Fibroblast of mammary gland (primary cell): ENCODE measurements around the gene MAN2C1.

Source experiments
- DNase-seq: peaks from one replicate; pipeline ENCODE4 v3.0.0-alpha.2; 2010; ENCODE audit warnings: low read depth
- H3K4me3 ChIP-seq: 2 replicates; pipeline ENCODE4 v1.5.1; 2011; ENCODE audit warnings: low read depth, mild to moderate bottlenecking, low read length, moderate library complexity; ENCODE audit not compliant: control insufficient read depth
- CTCF ChIP-seq: conservative IDR thresholded peaks from 2 replicates; pipeline ENCODE4 v1.5.1; 2011; ENCODE audit warnings: low read depth, low read length, inconsistent platforms; ENCODE audit not compliant: control insufficient read depth, insufficient read depth

Gene MAN2C1

DNA sequence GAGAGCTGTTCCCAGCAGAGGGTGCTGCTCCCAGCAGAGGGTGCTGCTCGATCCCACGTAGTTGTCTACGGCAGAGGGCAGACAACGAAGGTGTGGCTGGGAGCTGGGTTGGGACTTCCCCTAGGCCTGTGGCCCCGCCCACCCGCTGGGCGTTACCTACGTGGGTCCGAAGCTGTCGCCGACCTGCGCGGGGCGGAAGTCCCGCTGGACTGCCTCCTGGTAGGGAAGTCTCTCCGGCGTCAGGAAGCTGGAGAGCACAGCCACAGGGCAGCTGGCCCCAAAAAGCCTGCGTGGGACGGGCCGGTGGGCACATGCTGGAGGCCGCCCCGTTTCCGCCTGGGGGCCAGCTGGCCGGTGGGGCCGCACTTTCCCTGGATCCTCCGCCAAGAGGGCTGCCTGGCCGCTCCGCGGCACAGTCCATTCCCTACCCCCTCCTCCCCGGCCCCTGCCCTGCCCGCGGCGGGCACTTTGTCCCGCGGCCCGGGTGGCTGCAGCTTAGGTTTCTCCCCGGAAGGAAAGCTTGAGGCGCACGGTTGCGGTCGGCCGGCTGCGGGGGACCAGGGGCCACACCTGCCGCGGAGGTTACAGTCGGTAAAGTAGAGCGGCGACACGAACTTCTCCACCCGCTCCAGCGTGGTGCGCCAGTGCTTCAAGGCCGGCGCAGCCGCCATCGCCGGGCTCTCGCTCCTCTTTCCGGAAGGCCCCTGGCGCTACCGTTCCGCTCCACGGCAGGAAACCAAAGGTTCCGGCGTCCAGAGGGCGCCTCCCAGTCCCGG, at the start of gene MAN2C1:
Gene MAN2C1, minus strand, starts transcription at position 695 of the 776 bp plus-strand sequence. Its CDS starts 24 bp downstream, at position 671.
- DNase-seq = peak; percentile 91
- peak within 1 kb of the TSS; percentile 83 for H3K4me3 ChIP-seq
- TF ChIP-seq CTCF = peak; percentile 70

GRCh38 chr15:75416584-75416983, 48.2 kb upstream of the MAN2C1 start:
- TF ChIP-seq CTCF = no peak
- no peak overlapping the region for H3K4me3 ChIP-seq
- no peak for DNase-seq

DNA sequence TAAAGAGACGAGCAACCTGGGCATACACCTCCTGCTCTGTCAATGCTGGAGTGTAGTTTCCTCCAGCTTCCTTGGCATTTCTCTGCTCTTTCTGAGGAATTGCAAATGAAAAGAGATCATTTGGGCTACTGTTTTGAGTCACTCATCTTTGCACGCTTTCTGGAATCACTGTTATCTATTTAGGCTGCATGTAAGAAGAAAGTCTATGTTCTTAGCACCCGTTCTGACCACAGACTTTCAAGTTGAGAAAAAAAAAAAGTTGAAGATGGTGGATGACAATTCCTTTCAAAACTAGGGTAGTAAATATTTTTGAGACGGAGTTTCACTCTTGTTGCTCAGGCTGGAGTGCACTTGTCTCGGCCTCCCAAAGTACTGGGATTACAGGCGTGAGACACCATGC, 41.8 kb upstream of the MAN2C1 start:
- no peak overlapping the region for H3K4me3 ChIP-seq
- no peak for DNase-seq
- no peak for TF ChIP-seq CTCF

DNA sequence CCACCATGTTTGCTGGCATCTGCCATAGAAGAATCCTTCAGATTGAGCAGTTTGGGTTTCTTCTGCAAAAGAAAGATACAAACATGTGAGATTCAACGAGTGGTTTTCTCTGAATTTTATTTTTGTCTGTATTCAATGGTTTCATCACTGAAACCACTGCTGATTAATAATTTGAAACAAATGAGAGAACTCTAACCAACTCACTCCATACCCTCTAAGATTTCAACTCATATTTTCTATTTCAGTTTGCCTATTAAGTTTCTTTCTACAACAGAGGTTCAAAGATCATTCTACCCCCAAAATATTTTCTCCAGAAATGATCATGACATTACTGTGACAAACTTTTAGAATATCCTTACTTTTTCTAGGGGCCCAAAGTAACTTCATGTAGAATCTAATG, 38.7 kb upstream of the MAN2C1 start:
- TF ChIP-seq CTCF = no peak

GRCh38 chr15:75403892-75404291, 35.5 kb upstream of the MAN2C1 start:
- DNase-seq = no peak
- TF ChIP-seq CTCF = no peak
- H3K4me3 ChIP-seq = no peak overlapping the region

More for the DNA sequence above, 38.7 kb upstream of the MAN2C1 start:
- DNase-seq = no peak
- no peak overlapping the region for H3K4me3 ChIP-seq

GRCh38 chr15:75397494-75397893, 29.1 kb upstream of the MAN2C1 start:
- H3K4me3 ChIP-seq = no peak overlapping the region
- no peak for TF ChIP-seq CTCF
- DNase-seq = peak; percentile 53
